Effector CD8-positive, alpha-beta T cell (primary cell): ENCODE results near the gene RBMXL3.
"Not testable (repeated sequence)": the region's sequence is repeated elsewhere in the genome, so short reads cannot be mapped to it uniquely, and the experiment has no call there.

Experiments
- DNase-seq: peaks from one replicate; lab custom pipeline; 2025; lab: John Stamatoyannopoulos, UW
- total RNA-seq, 4 experiments: gene quantifications; one replicate each; lab custom pipeline; 2026; lab: John Stamatoyannopoulos, UW

RBMXL3 gene
- total RNA-seq: 0 reads per million in 4 experiments

GRCh38 chrX:115189110-115189509 lies at the start of gene RBMXL3:
Gene RBMXL3, plus strand, starts transcription at chrX:115189410. Its CDS starts 32 bp downstream, at chrX:115189442.
- DNase-seq: no peak

DNA sequence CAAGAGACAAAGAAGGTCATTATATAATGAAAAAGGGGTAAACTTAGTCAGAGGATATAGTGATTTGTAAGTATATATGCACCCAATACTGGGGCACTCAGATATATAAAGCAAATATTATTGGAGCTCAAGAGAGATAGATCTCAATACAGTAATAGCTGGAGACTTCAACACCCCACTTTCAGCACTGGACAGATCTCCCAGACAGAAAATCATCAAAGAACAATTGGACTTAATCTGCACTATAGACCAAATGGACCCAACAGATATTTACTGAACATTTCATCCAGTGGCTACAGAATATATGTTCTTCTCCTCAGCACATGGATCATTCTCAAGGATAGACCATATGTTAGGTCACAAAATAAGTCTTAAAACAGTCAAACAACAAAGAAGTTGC lies 47.2 kb upstream of the RBMXL3 start:
- no peak for DNase-seq

- no peak for DNase-seq
Observed at GRCh38 chrX:115147220-115147619, 42.0 kb upstream of the RBMXL3 start.

- no peak for DNase-seq
Observed at GRCh38 chrX:115173181-115173580, 16.0 kb upstream of the RBMXL3 start.

- DNase-seq: no peak
Observed at GRCh38 chrX:115174548-115174947, 14.7 kb upstream of the RBMXL3 start.

DNA sequence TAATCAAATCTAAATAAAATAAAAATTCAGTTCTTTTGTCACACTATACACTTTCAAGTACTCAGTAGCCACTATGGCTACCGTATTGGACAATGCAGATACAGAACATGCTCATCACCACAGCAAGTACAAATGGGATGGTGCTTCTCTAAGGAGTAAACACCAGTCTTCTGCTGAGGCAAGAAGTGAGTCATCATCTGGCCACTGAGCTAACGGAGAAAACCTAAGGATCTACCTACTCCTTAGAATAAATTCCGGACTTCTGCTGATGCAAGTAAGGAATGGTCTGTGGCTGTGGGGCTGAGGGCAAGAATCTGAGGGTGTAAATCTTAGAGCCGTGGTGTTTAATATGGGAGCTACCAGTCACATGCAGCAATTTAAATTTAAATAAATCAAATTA lies 11.3 kb upstream of the RBMXL3 start:
- DNase-seq: no peak

DNA sequence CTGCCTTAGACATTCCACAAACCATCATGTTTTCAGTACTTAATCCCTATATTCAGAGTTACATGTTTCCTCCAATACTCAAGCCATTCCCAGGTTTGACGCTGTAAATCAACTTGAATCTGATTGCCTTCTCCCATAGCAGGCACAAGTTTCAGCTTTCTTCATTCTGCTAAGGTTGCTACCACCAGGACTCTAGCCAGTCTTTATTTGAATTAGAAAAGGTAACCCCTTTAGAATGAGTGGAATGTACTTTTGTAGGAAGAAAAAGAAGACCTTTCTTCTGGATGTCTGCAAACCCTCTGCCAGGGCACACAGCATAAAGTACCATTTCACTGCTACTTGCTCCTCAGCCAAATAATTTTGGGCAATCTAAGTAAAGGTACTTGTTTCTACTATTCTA lies 10.7 kb upstream of the RBMXL3 start:
- DNase-seq: no peak

DNA sequence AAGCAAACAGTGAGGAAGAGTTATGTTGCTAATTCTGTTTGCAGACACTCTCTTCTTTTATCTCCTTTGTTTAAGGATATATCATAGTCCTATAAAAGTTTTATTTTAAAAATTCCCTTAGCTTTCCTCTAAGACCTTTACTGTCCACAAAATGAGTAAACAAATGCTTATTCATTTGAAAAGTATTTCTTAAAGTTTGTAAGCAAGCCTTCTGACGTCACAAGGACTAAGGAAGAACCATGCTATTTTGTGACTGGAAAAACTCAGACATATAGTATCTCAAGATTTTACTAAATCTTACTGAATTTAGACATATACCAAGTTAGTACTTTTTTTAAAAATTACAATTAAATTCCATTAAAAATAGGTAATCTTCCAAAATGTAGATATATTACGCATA lies 5.2 kb upstream of the RBMXL3 start:
- DNase-seq: no peak

DNA sequence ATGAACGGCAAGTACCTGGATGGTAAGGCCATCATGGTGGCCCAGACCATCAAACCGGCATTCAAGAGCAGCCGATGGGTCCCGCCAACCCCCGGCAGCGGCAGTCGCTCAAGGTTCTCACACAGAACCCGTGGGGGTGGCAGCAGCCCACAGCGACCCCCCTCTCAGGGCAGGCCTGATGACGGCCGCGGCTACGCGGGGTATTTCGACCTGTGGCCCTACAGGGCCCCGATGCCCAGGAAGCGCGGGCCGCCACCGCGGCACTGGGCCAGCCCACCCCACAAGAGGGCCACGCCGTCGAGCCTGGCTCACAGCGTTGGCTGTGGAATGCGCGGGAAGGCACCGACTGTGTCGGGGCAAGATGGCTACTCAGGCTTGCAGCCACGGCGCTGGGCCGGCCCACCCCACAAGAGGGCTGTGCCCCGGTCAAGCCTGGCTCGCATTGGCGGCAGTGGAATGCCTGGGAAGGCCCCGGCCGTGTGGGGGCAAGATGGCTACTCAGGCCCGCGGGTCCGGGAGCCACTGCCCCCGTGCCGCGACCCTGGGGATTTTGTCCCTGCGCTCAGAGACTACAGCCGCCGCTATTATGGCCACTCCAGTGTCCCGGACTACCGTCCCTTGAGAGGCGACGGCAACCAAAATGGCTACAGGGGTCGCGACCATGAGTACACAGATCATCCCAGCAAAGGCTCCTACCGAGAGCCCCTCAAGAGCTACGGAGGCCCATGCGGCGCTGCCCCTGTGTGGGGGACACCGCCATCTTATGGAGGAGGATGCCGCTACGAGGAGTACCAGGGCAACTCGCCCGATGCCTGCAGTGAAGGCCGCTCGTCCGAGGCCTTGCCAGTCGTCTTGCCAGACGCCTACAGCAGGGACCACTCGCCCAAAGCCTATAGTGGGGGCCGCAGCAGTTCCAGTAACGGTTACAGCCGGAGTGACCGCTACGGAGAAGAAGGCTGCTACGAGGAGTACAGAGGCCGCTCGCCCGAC lies 731 bp downstream of the RBMXL3 start:
- no peak for DNase-seq

DNA sequence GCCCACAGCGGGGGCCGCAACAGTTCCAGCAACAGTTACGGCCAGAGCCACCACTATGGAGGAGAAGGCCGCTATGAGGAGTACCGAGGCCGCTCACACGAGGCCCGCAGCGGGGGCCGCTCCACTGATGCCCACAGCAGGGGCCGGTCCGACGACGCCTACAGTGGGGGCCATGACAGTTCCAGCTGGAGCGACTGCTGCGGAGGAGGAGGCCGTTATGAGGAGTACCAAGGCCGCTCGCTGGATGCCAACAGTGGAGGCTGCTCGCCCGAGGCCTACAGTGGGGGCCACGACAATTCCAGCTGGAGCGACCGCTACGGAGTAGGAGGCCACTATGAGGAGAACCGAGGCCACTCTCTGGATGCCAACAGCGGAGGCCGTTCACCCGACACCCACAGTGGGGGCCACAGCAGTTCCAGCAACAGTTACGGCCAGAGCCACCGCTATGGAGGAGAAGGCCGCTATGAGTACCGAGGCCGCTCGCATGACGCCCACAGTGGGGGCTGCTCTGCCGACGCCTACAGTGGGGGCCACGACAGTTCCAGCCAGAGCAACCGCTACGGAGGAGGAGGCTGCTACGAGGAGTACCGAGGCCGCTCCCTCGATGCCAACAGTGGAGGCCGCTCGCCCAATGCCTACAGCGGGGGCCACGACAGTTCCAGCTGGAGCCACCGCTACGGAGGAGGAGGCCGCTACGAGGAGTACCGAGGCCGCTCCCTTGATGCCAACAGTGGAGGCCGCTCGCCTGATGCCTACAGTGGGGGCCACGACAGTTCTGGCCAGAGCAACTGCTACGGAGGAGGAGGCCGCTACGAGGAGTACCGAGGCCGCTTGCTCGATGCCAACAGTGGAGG lies 1.7 kb downstream of the RBMXL3 start:
- DNase-seq: no peak

GRCh38 chrX:115191490-115192243 lies 2.5 kb downstream of the RBMXL3 start:
- DNase-seq: no peak

- no peak for DNase-seq
Observed at GRCh38 chrX:115192244-115192700, 3.1 kb downstream of the RBMXL3 start.

DNA sequence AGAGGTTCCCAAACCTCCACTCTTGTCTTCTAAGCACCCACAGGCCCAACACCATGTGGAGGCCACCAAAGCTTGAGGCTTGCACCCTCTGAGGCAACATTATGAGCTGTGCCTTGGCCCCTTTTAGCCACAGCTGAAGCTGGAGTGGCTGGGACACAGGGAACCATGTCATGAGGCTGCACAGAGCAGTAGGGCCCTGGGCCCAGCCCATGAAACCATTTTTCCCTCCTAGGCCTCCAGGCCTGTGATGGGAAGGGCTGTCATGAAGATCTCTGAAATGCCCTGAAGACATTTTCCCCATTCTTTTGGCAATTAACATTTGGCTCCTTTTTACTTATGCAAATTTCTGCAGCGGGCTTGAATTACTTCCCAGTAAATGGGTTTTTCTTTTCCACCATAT lies 14.8 kb downstream of the RBMXL3 start:
- DNase-seq: no peak

- DNase-seq: not testable (repeated sequence)
Observed at GRCh38 chrX:115209547-115209946, 20.3 kb downstream of the RBMXL3 start.

DNA sequence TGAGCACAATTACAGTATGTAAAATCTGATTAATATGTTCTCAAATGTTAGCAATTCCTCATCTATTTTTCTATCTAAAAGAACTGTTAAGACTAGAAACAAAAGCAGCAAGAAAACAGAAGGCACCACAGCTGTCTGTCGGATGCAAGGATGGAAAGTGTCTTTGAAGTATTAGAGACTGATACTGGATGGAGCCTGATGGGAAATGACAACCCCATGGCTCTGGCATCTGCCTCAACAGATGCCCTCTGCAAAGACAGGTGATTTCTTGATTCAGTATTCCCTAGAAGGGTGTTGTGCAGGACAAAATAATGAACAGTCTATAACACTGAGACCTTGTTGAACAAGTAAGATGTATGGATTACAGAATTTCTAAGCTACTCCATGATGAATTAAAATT lies 24.9 kb downstream of the RBMXL3 start:
- no peak for DNase-seq

DNA sequence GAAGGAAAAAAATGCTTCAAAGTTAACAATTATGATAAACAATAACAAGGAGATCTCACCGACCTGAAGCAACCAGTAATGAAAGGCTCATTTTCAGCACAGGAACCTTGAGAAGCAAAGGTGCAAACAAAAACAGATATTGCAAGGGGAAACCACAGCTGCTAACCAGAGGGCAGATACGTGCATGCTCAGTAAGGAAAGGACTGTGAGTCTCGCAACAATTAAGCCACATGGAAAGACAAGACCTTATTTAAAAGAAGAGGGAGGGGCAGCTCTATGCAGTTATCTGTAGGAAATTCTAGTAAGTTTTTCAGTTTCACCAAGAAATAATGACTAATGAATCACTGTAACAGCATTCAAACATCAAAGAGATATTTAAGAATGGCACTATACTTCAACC lies 25.4 kb downstream of the RBMXL3 start:
- DNase-seq: no peak

- DNase-seq: not testable (repeated sequence)
Observed at GRCh38 chrX:115217346-115217745, 28.1 kb downstream of the RBMXL3 start.

DNA sequence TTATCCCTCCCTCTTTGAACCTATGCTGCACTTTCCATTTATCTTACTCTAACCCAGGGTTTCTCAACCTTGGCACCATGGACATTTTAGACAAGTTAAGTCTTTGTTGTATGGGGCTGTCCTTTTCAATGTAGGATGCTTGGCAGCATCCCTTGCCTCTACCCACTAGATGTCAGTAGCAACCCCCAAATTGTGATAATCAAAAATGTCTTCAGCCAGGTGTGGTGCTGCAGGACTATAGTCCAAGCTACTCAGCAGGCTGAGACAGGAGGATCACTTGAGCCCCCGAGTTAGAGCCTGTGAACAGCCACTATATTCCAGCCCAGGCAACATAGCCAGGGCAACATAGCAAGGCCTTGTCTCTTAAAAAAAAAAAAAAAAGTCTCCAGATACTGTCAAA lies 37.7 kb downstream of the RBMXL3 start:
- DNase-seq: no peak

GRCh38 chrX:115229337-115230003 lies 40.3 kb downstream of the RBMXL3 start:
- DNase-seq: no peak

DNA sequence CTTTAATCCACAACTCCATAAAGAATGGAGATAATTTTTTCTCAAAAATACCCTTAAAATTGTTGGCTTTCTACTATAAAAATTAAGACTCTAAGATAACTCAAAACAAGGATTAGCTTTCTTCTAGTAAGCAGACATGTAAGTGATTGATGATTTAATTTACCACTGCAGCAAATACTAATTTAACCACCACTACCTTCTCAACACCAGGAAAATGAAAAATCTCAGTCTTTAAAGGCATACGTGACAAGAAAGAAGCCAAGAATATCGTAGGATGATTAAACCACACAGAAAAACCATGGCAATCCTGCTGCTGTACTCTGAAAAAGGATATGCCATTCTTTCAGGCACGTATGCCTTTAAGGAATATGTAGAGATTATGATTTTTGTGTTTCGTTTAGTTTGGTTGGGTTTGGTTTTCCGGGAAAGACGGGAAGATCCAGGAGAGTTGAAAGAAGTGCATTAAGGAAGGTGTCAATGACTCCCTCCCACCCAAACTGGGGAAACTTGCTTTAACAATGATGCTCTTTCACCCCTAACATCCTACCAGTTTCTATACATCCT lies 43.8 kb downstream of the RBMXL3 start:
- no peak for DNase-seq
